Measurements from ENCODE around the gene TUBGCP3. TPM values are rescaled to one million over a fixed set of nuclear protein-coding genes. Genes with fewer than 3 reads are reported as not detected.

TUBGCP3 gene
- total RNA-seq, 1 experiment from 2014 or later = 49.9 TPM

GRCh38 chr13:112456138-112457056 lies 131.6 kb downstream of the TUBGCP3 start:
- H3K27ac ChIP-seq (ENCODE audit: low read length) = no peak overlapping the region
- no peaks in the 10 kb centered on the region for H3K4me1 ChIP-seq (ENCODE audit: low read length)
- no peaks in the 10 kb centered on the region for H3K9me2 ChIP-seq (replicated peaks; ENCODE audit: insufficient read depth, low read length)
- H3K4me3 ChIP-seq (ENCODE audit: low read length) = no peak overlapping the region
- no peak overlapping the region for H3K9ac ChIP-seq (ENCODE audit: low read length)
- DNase-seq = no peak
- no peaks in the 10 kb centered on the region for H3K9me3 ChIP-seq (ENCODE audit: low read length)
- no peak overlapping the region for H3K4me2 ChIP-seq (ENCODE audit: low read depth, low read length, poor library complexity, severe bottlenecking)
- H4K20me1 ChIP-seq (ENCODE audit: insufficient read depth, low read depth, low read length) = no peaks in the 10 kb centered on the region
- H3K79me2 ChIP-seq (ENCODE audit: low read length) = no peaks in the 10 kb centered on the region
- no peaks in the 10 kb centered on the region for H3K27me3 ChIP-seq (ENCODE audit: low read length)
- H3K36me3 ChIP-seq (ENCODE audit: insufficient read depth, low read length) = no peaks in the 10 kb centered on the region
- H2AFZ ChIP-seq (ENCODE audit: low read length) = no peak overlapping the region

DNA sequence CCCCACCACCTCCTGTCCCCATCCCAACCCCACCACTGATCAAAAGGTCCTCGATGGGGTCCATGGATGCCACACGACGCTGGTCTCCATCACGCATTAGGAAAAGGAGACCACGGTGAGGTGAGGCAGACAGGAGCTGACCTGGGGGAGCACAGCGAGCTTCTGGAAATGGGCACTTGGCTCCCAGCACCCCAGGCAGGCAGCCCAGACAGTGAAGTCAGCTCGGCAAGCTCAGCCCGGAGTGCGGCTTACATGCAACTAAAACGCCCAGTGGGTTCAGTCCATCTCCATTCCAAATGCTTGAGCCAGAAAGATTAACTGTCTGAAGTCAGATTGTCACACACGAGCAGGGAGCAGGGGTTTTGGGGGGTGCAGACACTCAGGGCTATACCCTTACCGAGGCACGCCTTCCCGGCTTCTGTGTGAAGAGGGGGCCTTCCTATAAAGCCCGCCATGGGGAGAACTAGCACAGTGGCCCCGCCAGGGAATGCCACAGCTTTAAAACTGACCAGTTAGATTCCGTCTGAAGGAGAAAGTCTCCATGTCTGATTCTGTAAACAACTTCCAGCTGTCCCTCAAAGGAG lies 132.4 kb downstream of the TUBGCP3 start:
- Histone ChIP-seq H3K9ac (ENCODE audit: low read length) (no peak overlapping the region), H3K36me3 (ENCODE audit: insufficient read depth, low read length) (no peaks in the 10 kb centered on the region), H3K4me2 (ENCODE audit: low read depth, low read length, poor library complexity, severe bottlenecking) (no peak overlapping the region), H2AFZ (ENCODE audit: low read length) (no peak overlapping the region), H3K79me2 (ENCODE audit: low read length) (no peaks in the 10 kb centered on the region), H3K9me3 (ENCODE audit: low read length) (no peaks in the 10 kb centered on the region), H3K4me1 (ENCODE audit: low read length) (no peaks in the 10 kb centered on the region), H4K20me1 (ENCODE audit: insufficient read depth, low read depth, low read length) (no peaks in the 10 kb centered on the region), H3K27ac (ENCODE audit: low read length) (no peak overlapping the region), H3K9me2 (replicated peaks; ENCODE audit: insufficient read depth, low read length) (no peaks in the 10 kb centered on the region), H3K4me3 (ENCODE audit: low read length) (no peak overlapping the region), H3K27me3 (ENCODE audit: low read length) (no peaks in the 10 kb centered on the region)
- DNase-seq = no peak

DNA sequence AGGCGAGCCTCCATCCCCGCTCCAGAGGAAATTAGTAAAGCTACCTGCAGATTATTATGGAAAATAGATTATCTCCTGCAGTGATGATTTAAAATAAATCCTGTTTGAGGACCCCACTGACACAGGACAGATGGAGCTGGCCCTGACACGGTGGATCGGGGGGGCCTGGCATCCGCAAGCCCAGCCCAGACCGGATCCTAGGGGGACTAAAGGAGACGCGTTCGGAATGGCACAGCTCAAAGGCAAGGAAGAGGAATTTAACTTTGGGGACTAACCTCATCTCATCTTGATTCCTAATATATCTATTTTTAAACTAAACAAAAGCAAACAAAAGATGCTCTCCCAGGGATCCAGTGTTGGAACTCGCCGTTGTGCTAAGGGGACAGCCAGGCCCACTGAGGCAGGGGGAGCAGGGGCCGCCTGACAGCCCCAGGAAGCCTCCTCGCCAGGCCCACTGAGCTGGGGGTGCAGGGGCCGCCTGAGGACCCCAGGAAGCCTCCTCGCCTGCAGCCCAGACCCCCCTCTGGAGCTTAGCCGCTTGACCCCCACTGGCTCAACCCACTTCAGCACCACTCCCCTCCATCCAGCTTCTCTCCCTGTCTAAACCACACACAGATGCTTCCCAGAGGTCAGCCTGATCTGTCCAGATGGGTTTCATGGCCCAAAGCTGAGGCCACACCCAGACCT lies 133.2 kb downstream of the TUBGCP3 start:
- H3K36me3 ChIP-seq (ENCODE audit: insufficient read depth, low read length) = no peaks in the 10 kb centered on the region

GRCh38 chr13:112453874-112454647 lies 133.9 kb downstream of the TUBGCP3 start:
- H4K20me1 ChIP-seq (ENCODE audit: insufficient read depth, low read depth, low read length) = no peaks in the 10 kb centered on the region
- no peak overlapping the region for H3K4me3 ChIP-seq (ENCODE audit: low read length)
- no peaks in the 10 kb centered on the region for H3K36me3 ChIP-seq (ENCODE audit: insufficient read depth, low read length)

More for the DNA sequence above, 133.2 kb downstream of the TUBGCP3 start:
- no peaks in the 10 kb centered on the region for H3K27me3 ChIP-seq (ENCODE audit: low read length)
- H3K79me2 ChIP-seq (ENCODE audit: low read length) = no peaks in the 10 kb centered on the region
- no peaks in the 10 kb centered on the region for H3K9me3 ChIP-seq (ENCODE audit: low read length)
- DNase-seq = no peak
- no peaks in the 10 kb centered on the region for H3K9me2 ChIP-seq (replicated peaks; ENCODE audit: insufficient read depth, low read length)
- no peaks in the 10 kb centered on the region for H4K20me1 ChIP-seq (ENCODE audit: insufficient read depth, low read depth, low read length)
- no peak overlapping the region for H3K27ac ChIP-seq (ENCODE audit: low read length)
- no peak overlapping the region for H3K4me3 ChIP-seq (ENCODE audit: low read length)
- H3K9ac ChIP-seq (ENCODE audit: low read length) = no peak overlapping the region
- H2AFZ ChIP-seq (ENCODE audit: low read length) = no peak overlapping the region
- H3K4me1 ChIP-seq (ENCODE audit: low read length) = no peaks in the 10 kb centered on the region
- no peak overlapping the region for H3K4me2 ChIP-seq (ENCODE audit: low read depth, low read length, poor library complexity, severe bottlenecking)

GRCh38 chr13:112453207-112453829 lies 134.6 kb downstream of the TUBGCP3 start:
- Histone ChIP-seq H3K9ac (ENCODE audit: low read length) (no peak overlapping the region), H3K4me2 (ENCODE audit: low read depth, low read length, poor library complexity, severe bottlenecking) (no peak overlapping the region), H3K4me3 (ENCODE audit: low read length) (no peak overlapping the region), H3K27ac (ENCODE audit: low read length) (no peak overlapping the region), H3K9me3 (ENCODE audit: low read length) (no peaks in the 10 kb centered on the region), H3K4me1 (ENCODE audit: low read length) (no peaks in the 10 kb centered on the region), H3K9me2 (replicated peaks; ENCODE audit: insufficient read depth, low read length) (no peaks in the 10 kb centered on the region), H3K36me3 (ENCODE audit: insufficient read depth, low read length) (no peaks in the 10 kb centered on the region), H2AFZ (ENCODE audit: low read length) (no peak overlapping the region), H4K20me1 (ENCODE audit: insufficient read depth, low read depth, low read length) (no peaks in the 10 kb centered on the region), H3K79me2 (ENCODE audit: low read length) (no peaks in the 10 kb centered on the region), H3K27me3 (ENCODE audit: low read length) (no peaks in the 10 kb centered on the region)
- no peak for DNase-seq

More at GRCh38 chr13:112453874-112454647, 133.9 kb downstream of the TUBGCP3 start:
- no peak overlapping the region for H3K4me2 ChIP-seq (ENCODE audit: low read depth, low read length, poor library complexity, severe bottlenecking)
- no peak overlapping the region for H3K27ac ChIP-seq (ENCODE audit: low read length)
- H3K9me2 ChIP-seq (replicated peaks; ENCODE audit: insufficient read depth, low read length) = no peaks in the 10 kb centered on the region
- H2AFZ ChIP-seq (ENCODE audit: low read length) = no peak overlapping the region
- DNase-seq = no peak
- H3K9ac ChIP-seq (ENCODE audit: low read length) = no peak overlapping the region
- H3K79me2 ChIP-seq (ENCODE audit: low read length) = no peaks in the 10 kb centered on the region
- no peaks in the 10 kb centered on the region for H3K9me3 ChIP-seq (ENCODE audit: low read length)
- H3K27me3 ChIP-seq (ENCODE audit: low read length) = no peaks in the 10 kb centered on the region
- H3K4me1 ChIP-seq (ENCODE audit: low read length) = no peaks in the 10 kb centered on the region

DNA sequence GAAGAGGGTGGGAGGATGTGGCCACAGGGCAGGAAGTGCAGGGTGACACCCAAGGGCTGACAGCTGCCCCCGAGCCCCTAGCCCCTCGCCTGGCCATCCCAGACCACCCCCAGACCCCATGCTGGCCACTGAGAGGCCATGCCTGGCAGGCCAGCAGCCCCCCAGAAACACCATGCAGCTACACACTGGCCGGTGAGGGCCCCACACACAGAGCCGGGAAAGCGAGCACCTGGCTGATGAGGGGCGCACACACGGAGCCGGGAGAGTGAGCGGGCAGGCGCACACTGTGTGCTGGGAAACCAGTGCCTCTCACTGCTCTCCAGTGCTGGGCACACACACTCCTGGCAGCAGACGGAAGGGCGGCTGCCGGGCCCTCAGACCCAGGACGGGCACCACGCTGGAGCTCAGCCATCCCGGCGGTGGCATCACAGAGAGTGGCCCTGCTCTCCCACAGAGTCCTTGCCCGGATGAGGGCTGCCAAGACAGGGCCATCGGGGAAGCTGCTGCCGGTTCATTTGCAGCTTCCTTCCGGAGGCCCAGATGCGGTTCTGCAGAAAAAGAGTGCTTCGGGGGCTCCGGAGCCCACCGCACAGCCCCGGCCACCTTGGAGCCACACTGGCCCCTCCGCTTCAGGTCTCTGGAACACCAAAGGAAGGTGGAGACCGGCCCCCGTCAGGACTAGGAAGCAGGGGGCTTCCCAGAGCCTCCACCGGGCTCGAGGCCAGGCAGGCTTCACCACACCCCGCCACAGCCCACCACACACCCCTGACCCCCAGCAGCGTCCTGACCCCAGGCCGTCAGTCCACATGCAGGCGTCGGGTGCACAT lies 135.4 kb downstream of the TUBGCP3 start:
- H3K9me3 ChIP-seq (ENCODE audit: low read length) = no peaks in the 10 kb centered on the region
- no peak overlapping the region for H3K4me3 ChIP-seq (ENCODE audit: low read length)
- no peaks in the 10 kb centered on the region for H3K36me3 ChIP-seq (ENCODE audit: insufficient read depth, low read length)
- no peak overlapping the region for H3K4me2 ChIP-seq (ENCODE audit: low read depth, low read length, poor library complexity, severe bottlenecking)
- no peaks in the 10 kb centered on the region for H4K20me1 ChIP-seq (ENCODE audit: insufficient read depth, low read depth, low read length)
- no peaks in the 10 kb centered on the region for H3K9me2 ChIP-seq (replicated peaks; ENCODE audit: insufficient read depth, low read length)
- H3K79me2 ChIP-seq (ENCODE audit: low read length) = no peaks in the 10 kb centered on the region
- H3K9ac ChIP-seq (ENCODE audit: low read length) = no peak overlapping the region
- no peak for DNase-seq
- H2AFZ ChIP-seq (ENCODE audit: low read length) = no peak overlapping the region
- no peaks in the 10 kb centered on the region for H3K4me1 ChIP-seq (ENCODE audit: low read length)
- H3K27ac ChIP-seq (ENCODE audit: low read length) = no peak overlapping the region
- no peaks in the 10 kb centered on the region for H3K27me3 ChIP-seq (ENCODE audit: low read length)
